Stimulated activated CD4-positive, alpha-beta T cell treated with anti-CD3 and anti-CD28 coated beads, Interleukin-12 subunit alpha, Interleukin-12 subunit beta, amount 100 ng/mL, for 24 hours (primary cell): ENCODE data around the gene ANKMY1.

Source experiments
- DNase-seq, 2 experiments: peaks; one replicate each; pipeline ENCODE4 v3.0.0-alpha.2; 2020; ENCODE audit warnings: low read depth in 2 of 2

ANKMY1 gene

GRCh38 chr2:240435948-240436682 is 121.7 kb downstream of the ANKMY1 start:
- no peak for DNase-seq

GRCh38 chr2:240435457-240435947 is 122.3 kb downstream of the ANKMY1 start, which contains the start of gene GPC1:
Gene GPC1, plus strand, starts transcription at chr2:240435663. Its CDS starts 256 bp downstream, at chr2:240435919.
- peak in 1 of 2 experiments; percentile 37 for DNase-seq

GRCh38 chr2:240434728-240435456 is 122.9 kb downstream of the ANKMY1 start:
- peak; percentile 73 to 91 for DNase-seq

GRCh38 chr2:240433973-240434727 is 123.6 kb downstream of the ANKMY1 start:
- no peak for DNase-seq

- DNase-seq = no peak
These were observed 124.7 kb downstream of the ANKMY1 start for GRCh38 chr2:240432820-240433801.

GRCh38 chr2:240432430-240432819 is 125.4 kb downstream of the ANKMY1 start:
- no peak for DNase-seq

GRCh38 chr2:240431661-240432424 is 125.9 kb downstream of the ANKMY1 start:
- no peak for DNase-seq

GRCh38 chr2:240431271-240431660 is 126.5 kb downstream of the ANKMY1 start:
- DNase-seq = no peak

- DNase-seq = no peak
These were observed 127.2 kb downstream of the ANKMY1 start for GRCh38 chr2:240430595-240430994.

- DNase-seq = no peak
These were observed 127.8 kb downstream of the ANKMY1 start for GRCh38 chr2:240429872-240430491.
